Hematopoietic multipotent progenitor cell treated with erythropoietin and hydrocortisone succinate and interleukin-3 and kit ligand, for 4 days (in vitro differentiated cells): ENCODE measurements around the gene CRYBB1.
A peak's percentile ranks its signal among the peaks of the same experiment; 100 is the strongest.

ENCODE experiments used
- DNase-seq: peaks from one replicate; pipeline ENCODE4 v3.0.0-alpha.2; 2015

The CRYBB1 gene

GRCh38 chr22:26617271-26618199 lies at the start of gene CRYBB1:
CRYBB1 (minus strand) TSS chr22:26618027; CDS start chr22:26616319, 1,708 bp downstream.
- DNase-seq: peak; percentile 80

GRCh38 chr22:26667140-26667539 lies 49.3 kb upstream of the CRYBB1 start:
- no peak for DNase-seq

DNA sequence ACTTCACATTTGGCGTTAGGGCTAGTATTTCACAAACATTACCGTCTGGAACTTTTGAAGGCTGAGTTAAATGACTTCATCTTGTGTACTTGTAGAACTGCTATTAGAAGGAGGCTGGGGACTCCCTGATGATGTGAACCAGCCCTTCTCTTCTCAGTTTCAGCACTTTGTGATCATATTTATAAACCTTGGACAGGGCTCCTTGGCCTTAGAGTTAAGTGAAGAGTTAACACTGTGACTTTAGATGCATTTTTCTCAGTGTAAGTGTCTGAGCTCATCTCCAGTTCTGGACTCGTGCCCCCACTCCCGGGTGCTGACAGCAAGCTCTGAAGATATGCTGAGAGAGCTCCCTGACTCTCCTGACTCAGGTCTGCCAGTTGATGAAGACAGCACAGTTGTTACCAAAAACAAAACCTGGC lies 48.0 kb upstream of the CRYBB1 start:
- no peak for DNase-seq

- no peak for DNase-seq
Observed at GRCh38 chr22:26663374-26663923, 45.6 kb upstream of the CRYBB1 start.

- no peak for DNase-seq
Observed at GRCh38 chr22:26662160-26662559, 44.3 kb upstream of the CRYBB1 start.

- DNase-seq: no peak
Observed at GRCh38 chr22:26660961-26661578, 43.2 kb upstream of the CRYBB1 start.

GRCh38 chr22:26660356-26660755 lies 42.5 kb upstream of the CRYBB1 start:
- DNase-seq: no peak

GRCh38 chr22:26658671-26659478 lies 41.0 kb upstream of the CRYBB1 start:
- DNase-seq: peak; percentile 91

GRCh38 chr22:26658161-26658560 lies 40.3 kb upstream of the CRYBB1 start:
- peak; percentile 48 for DNase-seq

GRCh38 chr22:26656891-26657851 lies 39.3 kb upstream of the CRYBB1 start, which contains the start of gene MIAT:
MIAT (plus strand) TSS chr22:26657588.
- DNase-seq: peak; percentile 74

DNA sequence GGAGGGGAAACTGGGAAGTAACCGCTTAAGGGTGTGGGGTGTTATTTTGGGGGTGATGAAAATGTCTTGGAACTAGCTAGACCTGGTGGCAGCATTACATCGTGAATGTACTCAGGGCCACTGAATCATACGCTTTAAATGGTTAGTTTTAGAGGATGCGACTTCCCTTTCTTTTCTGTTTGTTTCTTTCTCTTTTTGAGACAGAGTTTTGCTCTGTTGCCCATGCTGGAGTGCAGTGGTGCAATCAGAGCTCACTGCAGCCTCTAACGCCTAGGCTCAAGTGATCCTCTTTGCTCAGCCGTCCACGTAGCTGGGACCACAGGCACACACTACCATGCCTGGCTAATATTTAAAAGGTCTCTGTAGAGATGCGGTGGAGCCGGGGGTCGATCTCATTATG lies 34.0 kb upstream of the CRYBB1 start:
- no peak for DNase-seq

DNA sequence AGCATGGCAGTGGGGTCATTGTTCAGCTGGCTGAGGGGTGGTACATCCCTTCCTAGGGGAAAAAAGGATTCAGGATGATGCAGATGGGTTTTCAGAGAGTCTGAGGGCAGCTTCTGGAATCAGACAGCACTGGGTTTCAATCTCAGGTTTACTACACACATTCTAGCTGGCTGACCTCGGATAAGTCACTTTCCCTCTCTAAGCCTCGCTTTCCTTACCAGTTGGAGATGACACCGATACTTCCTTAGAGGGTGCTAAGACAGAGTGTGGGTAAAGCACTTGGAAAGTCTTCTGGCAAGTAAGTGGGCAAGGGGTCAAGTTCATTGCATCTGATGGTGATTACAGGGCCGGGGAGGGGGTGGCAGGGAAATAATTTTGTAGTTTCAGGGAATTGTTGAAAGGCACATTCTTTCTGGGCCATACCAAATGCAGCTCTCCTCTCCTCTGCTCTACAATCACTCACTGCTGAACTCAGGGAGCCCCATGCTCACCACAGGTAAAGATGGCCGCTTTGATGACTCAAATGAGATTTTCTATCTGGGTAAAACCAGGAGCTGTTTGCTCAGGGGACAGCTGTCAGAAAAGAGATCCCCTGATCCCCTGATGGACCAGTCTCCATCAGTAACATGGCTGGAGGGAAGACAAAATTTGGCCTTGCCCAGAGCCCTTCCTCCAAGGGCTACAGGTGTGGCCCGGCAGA lies 33.0 kb upstream of the CRYBB1 start:
- no peak for DNase-seq

DNA sequence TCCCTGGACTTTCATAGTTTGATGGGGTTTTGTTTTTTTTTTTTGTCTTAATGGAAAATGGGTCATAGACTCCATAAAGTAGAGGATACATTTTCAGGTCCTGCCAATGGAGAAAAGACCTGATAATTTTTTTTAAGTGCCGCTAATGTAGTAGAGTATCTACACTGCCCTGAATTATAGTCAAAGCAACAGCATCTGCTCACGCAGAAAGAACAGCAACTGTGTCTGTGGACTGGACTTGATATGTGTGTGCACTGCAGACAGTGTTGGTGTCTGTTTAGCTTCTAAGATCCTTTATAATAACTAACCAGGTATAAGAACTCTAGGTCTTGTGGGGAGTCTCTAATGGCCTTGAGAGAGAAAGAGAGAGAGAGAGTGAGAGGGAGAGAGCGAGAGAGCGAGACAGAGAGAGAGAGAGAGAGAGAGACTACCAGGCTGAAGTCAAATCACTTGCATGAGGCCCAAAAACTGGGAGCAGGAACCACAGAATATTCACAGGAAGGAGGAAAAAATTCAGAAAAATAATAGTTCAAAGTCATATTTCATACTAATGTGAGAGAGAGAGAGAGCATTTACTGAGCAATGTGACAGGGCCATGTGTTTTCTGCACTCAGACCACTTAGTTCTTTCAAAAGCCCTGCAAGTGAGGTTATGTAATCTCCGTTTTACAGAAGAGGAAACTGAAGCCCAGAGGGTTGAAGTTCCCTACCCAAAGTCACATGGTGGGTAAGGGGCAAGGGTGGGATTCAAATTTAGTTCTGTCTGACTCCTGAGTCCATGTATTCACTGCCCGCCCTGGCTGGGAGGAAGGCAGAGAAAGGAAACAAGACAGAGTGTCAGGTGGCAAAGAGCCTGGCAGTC lies 30.9 kb upstream of the CRYBB1 start:
- peak; percentile 79 for DNase-seq

- DNase-seq: peak; percentile 70
Observed at GRCh38 chr22:26648011-26648497, 30.2 kb upstream of the CRYBB1 start.

DNA sequence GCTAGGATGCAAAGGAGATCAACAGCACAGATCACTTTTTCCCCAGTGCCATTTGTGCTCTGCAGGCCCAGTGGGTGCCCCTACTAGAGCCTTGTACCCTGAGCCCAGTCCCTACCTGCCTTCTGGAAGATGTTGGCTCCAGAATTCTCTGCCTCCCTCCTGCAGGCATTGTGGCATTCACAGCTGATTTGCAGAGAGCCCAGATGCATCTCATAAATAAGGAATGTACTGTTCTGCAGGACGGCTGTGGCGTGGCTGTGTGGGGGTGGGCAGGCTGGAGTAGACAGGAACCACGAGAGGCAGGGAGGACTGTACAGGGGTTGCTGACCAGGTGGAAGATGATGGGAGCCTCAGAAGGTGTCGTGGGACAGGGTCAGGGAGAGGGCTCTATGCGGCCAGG lies 28.3 kb upstream of the CRYBB1 start:
- DNase-seq: no peak

GRCh38 chr22:26643418-26644100 lies 25.7 kb upstream of the CRYBB1 start:
- no peak for DNase-seq

- DNase-seq: peak; percentile 84
Observed at GRCh38 chr22:26642465-26643417, 24.9 kb upstream of the CRYBB1 start.

GRCh38 chr22:26636296-26636695 lies 18.5 kb upstream of the CRYBB1 start:
- no peak for DNase-seq
